Stimulated activated CD4-positive, alpha-beta T cell treated with anti-CD3 and anti-CD28 coated beads, Interleukin-1b, Interleukin-23, amount 100 ng/mL, for 4 hours (primary cell): ENCODE results near the gene PIGR.
"Not testable (repeated sequence)": the region's sequence is repeated elsewhere in the genome, so short reads cannot be mapped to it uniquely, and the experiment has no call there.

Experiments used
- DNase-seq, 2 donors: peaks; one replicate each; pipeline ENCODE4 v3.0.0-alpha.2; 2020; ENCODE audit warnings: low read depth in 2 of 2

PIGR gene

DNA sequence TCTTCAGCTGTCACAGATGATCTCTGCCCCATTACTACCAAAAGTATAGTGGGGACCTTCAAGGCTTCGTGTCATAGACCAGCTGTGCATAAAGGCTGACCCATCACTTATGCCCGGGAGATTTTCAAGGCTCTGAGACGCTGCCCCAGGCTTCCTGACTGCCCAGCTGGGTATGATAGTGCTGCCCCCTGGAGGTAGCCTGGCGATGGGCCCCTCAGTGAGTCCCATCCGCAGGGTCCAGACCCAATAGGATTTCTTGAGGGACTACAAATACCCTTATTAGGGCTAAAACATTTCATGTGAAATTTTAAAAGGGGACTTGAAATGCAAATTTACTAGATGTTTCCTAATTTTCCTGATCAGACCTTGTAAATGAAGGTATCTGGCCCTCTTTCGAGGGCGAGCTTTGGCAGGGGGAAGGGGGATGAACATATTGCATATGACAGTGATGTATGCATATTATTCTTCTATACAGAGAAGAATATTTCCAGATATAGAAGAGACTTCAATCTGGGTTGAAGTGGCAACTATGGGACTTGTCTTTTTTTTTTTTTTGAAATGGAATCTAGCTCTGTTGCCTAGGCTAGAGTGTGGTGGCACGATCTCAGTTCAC is 12.8 kb downstream of the PIGR start:
- DNase-seq = peak; percentile 66 to 72

DNA sequence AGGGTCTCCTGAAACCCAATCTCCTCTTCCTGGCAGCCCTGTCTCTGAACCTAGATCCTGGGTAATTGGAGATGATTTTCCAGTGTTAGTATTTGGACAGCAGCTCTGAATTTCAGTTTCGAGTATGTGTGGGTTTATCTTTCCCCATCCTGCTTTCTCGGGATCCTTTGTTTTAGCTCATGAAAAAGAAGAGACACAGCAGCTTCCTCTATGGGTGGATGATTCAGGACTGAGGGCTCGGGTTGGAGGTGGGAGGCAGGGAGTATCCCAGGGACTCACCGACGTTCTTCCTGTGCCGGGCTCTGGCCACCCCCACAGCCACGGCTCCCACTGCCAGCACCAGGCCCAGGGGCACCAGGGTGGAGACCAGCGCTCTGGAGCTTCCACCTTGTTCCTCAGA is 14.1 kb downstream of the PIGR start:
- no peak for DNase-seq

- DNase-seq = no peak
Measured at GRCh38 chr1:206931709-206932108, 14.6 kb downstream of the PIGR start.

- DNase-seq = no peak
Measured at GRCh38 chr1:206930210-206930798, 16.0 kb downstream of the PIGR start.

GRCh38 chr1:206929524-206929923 is 16.7 kb downstream of the PIGR start:
- DNase-seq = no peak

DNA sequence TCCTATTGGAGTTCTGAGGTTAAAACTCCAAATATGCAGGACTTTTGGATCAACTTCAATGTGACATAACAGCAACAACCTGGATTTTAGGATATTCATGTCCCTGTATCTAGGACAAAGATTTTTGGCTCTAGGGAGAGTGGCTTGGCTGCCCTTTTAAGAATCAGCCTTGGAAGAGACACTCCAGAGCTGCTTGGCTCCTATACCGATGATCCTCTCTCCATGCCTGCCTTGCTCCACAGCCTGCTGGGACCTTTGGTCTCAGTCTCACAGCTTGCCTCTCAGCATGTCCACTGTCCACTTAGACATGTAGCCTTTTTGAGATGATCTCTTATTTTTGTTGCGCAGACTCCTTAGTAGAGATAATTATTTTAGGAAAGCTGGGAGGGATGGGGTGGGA is 20.0 kb downstream of the PIGR start:
- no peak for DNase-seq

DNA sequence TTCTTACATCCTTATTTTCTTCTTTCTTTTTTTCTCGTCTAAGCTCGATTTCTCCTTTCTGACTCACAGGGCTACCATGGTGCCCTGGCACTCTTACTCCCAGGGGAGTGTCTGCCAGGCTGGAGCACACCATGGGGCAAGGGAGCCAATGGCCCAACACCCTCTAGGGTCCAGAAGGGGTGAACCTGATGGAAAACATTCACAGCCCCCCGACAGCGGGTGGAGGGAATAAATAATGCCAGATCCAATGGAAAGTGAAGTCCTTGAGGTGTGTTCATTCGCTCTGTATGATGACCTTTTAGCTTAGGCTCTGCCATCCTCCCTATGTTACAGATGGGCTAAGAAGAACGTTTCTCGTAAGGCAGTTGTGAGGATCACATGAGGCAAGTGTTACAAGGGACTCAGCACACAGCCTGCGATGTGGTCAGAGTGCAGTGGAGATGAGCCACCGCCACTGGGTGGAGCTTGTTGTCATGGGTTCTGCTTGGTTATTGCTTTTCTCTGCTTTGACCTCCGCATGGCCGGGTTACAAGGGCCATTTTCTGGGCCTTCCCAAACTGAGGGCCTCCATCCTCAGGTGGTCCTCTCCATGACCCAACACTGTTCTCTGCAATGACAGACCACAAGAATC is 21.0 kb downstream of the PIGR start:
- no peak for DNase-seq

- DNase-seq = no peak
Measured at GRCh38 chr1:206924592-206925105, 21.6 kb downstream of the PIGR start.

DNA sequence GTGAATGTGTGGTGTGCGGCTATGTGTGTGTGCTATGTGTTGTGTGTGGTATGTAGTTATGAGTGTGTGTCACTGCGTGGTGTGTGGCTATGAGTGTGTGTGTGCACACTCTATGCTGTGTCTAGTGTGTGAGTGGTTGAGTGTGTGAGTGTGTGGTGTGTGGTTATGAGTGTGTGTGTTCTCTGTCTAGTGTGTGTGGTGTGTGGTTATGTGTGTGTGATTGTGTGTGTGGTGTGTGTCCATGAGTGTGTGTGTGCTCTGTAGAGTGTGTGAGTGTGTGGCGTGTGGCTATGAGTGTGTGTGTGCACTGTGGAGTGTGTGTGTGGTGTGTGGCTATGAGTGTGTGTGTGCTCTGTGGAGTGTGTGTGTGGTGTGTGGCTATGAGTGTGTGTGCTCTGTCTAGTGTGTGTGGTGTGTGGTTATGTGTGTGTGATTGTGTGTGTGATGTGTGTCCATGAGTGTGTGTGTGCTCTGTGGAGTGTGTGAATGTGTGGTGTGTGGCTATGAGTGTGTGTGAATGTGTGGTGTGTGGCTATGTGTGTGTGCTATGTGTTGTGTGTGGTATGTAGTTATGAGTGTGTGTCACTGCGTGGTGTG is 22.2 kb downstream of the PIGR start:
- not testable (repeated sequence) for DNase-seq

GRCh38 chr1:206923009-206923960 is 23.0 kb downstream of the PIGR start:
- peak; percentile 44 to 51 for DNase-seq

DNA sequence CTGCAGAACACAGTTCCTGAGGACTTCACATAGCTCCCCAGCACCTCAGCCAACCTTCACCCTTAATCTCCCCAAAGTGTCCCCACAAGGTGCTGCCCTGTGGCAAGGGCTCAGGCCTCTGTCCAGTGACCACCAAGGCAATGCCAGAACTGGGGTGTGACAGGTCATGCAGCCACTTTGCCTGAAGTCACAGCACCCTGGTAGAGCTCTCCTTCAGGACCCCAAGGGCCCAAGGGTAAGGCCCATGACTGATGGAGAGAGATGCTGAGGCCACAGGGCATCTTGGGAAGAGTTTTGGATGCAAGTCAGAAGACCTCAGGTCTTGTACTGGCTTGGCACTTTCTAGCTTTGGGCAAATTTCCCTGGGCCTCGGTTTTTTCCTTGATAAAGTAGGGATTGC is 23.7 kb downstream of the PIGR start:
- no peak for DNase-seq

- DNase-seq = no peak
Measured at GRCh38 chr1:206921772-206922265, 24.4 kb downstream of the PIGR start, which contains the start of gene FCMR. FCMR (minus strand) TSS chr1:206921941; CDS start chr1:206921854, 87 bp downstream.

- no peak for DNase-seq
Measured at GRCh38 chr1:206918076-206918475, 28.2 kb downstream of the PIGR start.

DNA sequence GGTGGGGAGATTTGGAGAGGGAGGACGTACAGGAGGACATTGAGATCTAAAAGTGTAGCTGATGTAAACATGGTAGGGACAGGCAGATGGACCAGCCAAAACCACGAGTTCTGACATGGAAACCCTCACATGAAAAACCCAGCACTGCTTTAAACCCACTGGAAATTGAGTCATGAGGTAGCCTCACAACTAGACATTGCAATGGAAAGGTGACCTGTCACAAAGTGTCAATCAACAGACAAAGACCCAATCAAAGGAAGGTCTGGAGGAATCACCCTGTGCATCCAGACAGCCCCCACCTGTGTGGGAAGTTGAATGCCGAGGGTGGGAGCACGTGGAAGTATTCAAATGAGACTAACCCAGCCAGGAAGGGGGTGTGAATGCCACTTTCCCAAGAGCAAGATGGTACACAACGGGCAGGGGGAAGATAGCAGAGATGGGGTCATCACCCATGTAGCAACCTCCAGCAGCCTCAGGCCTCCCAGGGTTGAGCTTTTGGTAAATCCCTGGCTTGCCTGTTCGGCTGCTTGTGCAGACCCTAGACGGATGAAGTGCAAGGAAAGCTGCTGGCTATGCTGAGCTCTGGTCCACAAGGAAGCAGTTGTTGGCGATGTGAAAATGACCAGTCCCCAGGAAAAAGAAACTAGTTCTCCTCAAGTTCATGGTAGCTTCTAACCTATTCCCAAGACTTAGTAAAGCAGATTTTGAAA is 30.1 kb downstream of the PIGR start:
- no peak for DNase-seq

DNA sequence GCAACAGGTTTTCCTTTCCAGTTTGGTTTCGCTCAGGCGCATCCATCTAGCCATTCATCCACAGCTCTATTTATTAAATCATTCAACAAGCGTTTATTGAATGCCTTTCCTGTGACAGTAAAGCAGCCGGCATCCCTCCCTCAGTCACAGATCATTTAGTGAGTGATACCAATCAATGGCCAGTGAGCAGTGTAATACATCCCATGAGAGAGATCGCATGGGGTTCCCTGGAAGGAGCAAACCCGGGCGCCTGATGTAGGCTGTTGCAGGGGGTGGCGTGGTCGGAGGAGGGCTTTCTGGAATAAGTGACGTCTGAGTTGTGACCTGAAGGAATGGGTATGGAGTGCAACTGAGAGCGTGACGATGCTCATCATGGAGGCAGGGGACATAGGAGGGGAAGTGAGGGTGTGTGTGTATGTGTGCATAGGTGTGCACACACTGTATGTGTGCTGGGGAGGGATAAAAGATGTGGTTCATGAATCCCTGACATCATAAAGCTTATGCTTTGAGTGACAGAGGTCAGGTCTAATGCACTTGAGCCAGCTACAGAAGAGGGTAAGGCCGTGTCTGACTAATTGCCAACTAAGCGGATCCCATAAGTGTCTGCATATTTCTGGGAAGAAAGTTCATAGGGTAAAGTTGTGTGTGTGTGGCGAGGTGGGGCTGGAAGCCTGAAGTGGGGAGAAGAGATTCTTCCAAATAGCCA is 31.1 kb downstream of the PIGR start:
- no peak for DNase-seq

- DNase-seq = no peak
Measured at GRCh38 chr1:206913766-206914537, 32.3 kb downstream of the PIGR start.

- peak in 1 of 2 donors; percentile 49 for DNase-seq
Measured at GRCh38 chr1:206912445-206913095, 33.7 kb downstream of the PIGR start.

DNA sequence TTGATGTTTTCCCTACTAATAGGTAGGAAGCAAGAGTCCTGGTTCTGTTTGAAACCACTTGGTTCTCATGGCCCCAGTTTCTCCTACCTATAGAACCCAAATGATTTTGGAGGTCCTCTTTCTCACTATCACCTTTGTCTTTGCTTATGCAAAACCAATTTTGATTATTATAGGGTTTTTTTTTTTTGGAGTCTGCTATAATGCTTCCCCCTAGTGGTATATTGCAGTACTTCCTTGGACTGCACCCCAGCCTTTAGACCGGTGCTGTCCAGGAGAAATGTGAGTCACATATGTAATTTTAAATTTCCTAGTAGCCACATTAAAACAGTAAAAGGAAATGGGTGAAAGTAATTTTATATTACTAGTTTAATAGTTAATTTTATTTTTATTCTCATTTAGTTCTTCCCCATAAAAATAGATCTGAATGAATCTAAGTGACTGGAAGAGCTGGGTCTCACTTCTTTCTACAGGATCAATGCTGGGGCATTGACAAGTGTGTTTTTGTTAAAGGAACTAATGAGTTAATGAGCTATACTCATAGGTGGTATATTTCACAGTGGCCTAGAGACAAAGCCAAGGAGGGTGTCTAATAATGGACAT is 35.1 kb downstream of the PIGR start:
- no peak for DNase-seq
